KMS-11 (cell line): Measurements from ENCODE around the gene RUBCNL.

Experiments used
- H2AFZ ChIP-seq: fragments of 200-600 bp; sonication (generic); 2 replicates; pipeline ENCODE4 v1.6.1; 2016; ENCODE audit warnings: antibody characterized with exemption, mixed run types, low read depth
- H3K27ac ChIP-seq: fragments of 200-600 bp; sonication (generic); 2 replicates; pipeline ENCODE4 v1.6.1; 2016; ENCODE audit warnings: mild to moderate bottlenecking, mixed run types
- H3K27me3 ChIP-seq: fragments of 200-600 bp; sonication (generic); 2 replicates; pipeline ENCODE4 v1.6.1; 2017; ENCODE audit warnings: mild to moderate bottlenecking, low read depth, mixed run types, moderate library complexity; ENCODE audit not compliant: insufficient read depth
- H3K36me3 ChIP-seq: fragments of 200-600 bp; sonication (generic); 2 replicates; pipeline ENCODE4 v1.6.1; 2017; ENCODE audit warnings: mild to moderate bottlenecking, mixed run types; ENCODE audit not compliant: insufficient read depth
- H3K4me1 ChIP-seq: fragments of 200-600 bp; sonication (generic); 2 replicates; pipeline ENCODE4 v1.6.1; 2016; ENCODE audit warnings: mild to moderate bottlenecking, low read depth, mixed run types; ENCODE audit not compliant: poor library complexity, severe bottlenecking
- H3K4me2 ChIP-seq: fragments of 200-600 bp; sonication (generic); 2 replicates; pipeline ENCODE4 v1.7.0; 2016; ENCODE audit warnings: mild to moderate bottlenecking, mixed run types
- H3K4me3 ChIP-seq: fragments of 200-600 bp; sonication (generic); IDR thresholded peaks from 2 replicates; pipeline ENCODE4 v1.6.1; 2017; ENCODE audit warnings: low read depth, low read length, mixed read lengths; ENCODE audit not compliant: insufficient read depth
- H3K79me2 ChIP-seq: fragments of 200-600 bp; sonication (generic); 2 replicates; pipeline ENCODE4 v1.6.1; 2016; ENCODE audit warnings: low read depth, mixed run types; ENCODE audit not compliant: insufficient read depth
- H3K9ac ChIP-seq: fragments of 200-600 bp; sonication (generic); 2 replicates; pipeline ENCODE4 v1.6.1; 2016; ENCODE audit warnings: mild to moderate bottlenecking, mixed run types
- H4K20me1 ChIP-seq: fragments of 200-600 bp; sonication (generic); 2 replicates; pipeline ENCODE4 v1.6.1; 2016; ENCODE audit warnings: mild to moderate bottlenecking, mixed run types; ENCODE audit not compliant: insufficient read depth
- TF ChIP-seq, protein P1 (sequence below): fragments of 200-600 bp; sonication (generic); conservative IDR thresholded peaks from 2 replicates; pipeline ENCODE4 v1.6.1; 2017; ENCODE audit warnings: low read depth, mild to moderate bottlenecking, antibody characterized with exemption, low read length, moderate library complexity, mixed read lengths

Gene RUBCNL

DNA sequence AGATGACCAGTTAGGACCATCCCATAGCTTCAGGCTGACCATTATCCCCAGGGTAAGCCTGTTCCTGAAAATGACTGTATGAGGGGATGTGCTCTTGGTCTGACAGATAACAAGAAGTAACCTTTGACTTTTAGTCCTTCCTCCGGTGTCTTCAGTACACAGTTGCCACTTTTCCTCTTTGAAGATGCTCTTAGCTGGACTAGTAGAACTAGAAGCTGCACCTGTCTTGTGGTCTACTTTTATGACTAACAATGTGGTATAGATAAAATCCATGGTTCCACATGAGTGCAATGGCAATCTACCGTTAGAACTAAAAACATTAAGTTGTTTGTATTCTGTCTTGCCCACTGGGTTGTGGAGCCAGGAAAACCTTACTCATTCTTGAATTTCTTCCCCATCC, 5.9 kb upstream of the RUBCNL start:
- Histone ChIP-seq H3K9ac (no peak overlapping the region), H3K27me3 (no peaks in the 10 kb centered on the region), H3K4me1 (peaks cover 34% of the 10 kb centered on the region), H3K4me3 (no peak overlapping the region), H2AFZ (no peak overlapping the region), H3K36me3 (no peaks in the 10 kb centered on the region), H4K20me1 (no peaks in the 10 kb centered on the region), H3K27ac (no peak overlapping the region), H3K4me2 (no peak overlapping the region), H3K79me2 (no peaks in the 10 kb centered on the region)
- TF ChIP-seq, protein P1, sequence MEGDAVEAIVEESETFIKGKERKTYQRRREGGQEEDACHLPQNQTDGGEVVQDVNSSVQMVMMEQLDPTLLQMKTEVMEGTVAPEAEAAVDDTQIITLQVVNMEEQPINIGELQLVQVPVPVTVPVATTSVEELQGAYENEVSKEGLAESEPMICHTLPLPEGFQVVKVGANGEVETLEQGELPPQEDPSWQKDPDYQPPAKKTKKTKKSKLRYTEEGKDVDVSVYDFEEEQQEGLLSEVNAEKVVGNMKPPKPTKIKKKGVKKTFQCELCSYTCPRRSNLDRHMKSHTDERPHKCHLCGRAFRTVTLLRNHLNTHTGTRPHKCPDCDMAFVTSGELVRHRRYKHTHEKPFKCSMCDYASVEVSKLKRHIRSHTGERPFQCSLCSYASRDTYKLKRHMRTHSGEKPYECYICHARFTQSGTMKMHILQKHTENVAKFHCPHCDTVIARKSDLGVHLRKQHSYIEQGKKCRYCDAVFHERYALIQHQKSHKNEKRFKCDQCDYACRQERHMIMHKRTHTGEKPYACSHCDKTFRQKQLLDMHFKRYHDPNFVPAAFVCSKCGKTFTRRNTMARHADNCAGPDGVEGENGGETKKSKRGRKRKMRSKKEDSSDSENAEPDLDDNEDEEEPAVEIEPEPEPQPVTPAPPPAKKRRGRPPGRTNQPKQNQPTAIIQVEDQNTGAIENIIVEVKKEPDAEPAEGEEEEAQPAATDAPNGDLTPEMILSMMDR = no peak

DNA sequence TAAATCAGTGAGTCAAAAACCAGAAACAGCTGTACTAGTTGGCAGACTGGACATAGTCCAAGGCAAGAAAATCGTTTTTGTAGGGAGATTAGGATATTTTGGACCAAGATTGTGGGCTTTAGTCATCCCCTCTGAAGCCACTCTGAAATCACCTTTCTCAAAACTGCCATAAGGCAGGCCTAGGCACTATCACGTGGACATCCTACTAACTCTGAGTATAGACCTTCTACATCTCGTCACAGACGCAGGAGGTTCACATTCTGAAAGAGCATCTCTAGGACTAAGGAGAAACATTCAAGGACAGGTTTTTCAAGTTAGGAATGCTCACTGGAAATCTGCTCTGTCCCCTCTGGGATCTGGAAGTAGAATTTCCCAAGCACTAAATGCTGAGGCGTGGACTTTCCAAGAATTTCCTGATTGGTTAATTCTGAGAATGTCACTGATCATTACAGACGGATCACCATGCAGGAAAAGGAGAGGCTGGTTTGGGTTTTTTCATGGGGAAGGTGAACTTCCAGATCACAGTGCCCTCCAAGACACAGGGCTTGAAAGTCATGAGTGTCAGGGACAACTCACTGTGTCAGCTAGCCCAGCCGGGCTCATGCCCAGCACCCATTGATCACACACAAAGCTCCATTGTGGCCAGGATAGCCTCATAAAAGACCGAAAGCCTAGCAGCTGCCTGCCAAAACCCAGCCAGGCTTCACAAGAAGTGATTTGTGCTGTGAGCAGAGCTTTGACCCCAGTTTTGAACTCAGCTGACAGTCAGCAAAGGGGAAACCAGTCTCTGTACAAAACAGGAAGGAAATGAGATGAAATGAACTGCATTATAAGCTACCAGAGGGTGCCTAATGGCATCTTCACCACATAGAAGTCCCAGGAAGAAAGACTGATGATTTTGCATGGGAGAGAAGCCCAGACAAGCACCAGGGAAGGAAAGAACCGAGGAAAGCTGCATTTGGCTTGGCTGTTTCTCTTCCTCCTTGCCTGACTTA, 2.7 kb upstream of the RUBCNL start:
- H3K27ac ChIP-seq = peak overlapping the region; percentile 55
- H3K36me3 ChIP-seq = no peaks in the 10 kb centered on the region
- H4K20me1 ChIP-seq = no peaks in the 10 kb centered on the region
- H3K27me3 ChIP-seq = no peaks in the 10 kb centered on the region
- H3K4me1 ChIP-seq = peaks cover 41% of the 10 kb centered on the region
- no peak overlapping the region; the same call in 1 of the 2 replicates for H3K9ac ChIP-seq
- peak overlapping the region; percentile 61 for H3K4me2 ChIP-seq
- TF ChIP-seq, protein P1 = no peak
- no peaks in the 10 kb centered on the region for H3K79me2 ChIP-seq
- peak overlapping the region; percentile 54 for H2AFZ ChIP-seq
- no peak overlapping the region for H3K4me3 ChIP-seq

DNA sequence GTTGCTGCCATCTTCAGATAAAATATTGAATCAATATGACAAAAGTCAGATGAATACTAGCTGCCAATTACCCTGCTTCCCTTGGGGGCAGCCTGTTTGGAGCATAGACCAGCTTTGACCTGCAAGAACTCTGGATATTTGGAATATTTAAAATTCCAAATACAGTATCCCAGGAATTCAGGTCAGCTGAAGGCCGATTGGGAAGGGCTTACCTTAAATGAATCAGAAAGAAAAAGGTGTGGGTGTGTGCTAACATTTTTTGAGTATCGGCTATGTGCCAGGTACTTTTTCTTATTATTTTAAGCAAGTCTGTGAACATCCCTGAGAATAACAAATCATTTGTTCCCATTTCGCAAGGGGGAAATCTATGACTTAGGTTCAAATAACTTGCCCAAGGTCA, 1.8 kb upstream of the RUBCNL start:
- no peak overlapping the region for H3K27ac ChIP-seq
- no peaks in the 10 kb centered on the region for H3K27me3 ChIP-seq

DNA sequence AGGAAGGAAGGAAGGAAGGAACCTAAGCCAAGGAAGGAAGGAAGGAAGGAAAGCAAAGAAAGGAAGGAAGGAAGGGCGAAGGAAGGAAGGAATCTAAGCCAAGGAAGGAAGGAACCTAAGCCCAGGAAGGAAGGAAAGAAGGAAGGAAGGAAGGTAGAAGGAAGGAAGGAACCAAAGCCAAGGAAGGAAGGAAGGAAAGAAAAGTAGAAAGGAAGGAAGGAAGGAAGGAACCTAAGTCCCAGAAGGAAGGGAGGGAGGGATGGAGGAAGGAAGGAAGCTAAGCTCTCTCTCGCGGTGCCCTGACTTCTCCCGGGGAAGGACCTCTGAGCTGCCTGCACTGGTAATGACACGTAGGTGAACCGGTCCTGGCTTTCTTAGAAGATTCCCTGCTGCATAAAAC, 1.3 kb upstream of the RUBCNL start:
- Histone ChIP-seq H3K79me2 (no peaks in the 10 kb centered on the region), H3K9ac (no peak overlapping the region), H3K4me1 (peaks cover 52% of the 10 kb centered on the region), H3K36me3 (no peaks in the 10 kb centered on the region), H3K4me2 (no peak overlapping the region), H2AFZ (no peak overlapping the region), H3K27me3 (no peaks in the 10 kb centered on the region), H3K4me3 (no peak overlapping the region), H4K20me1 (no peaks in the 10 kb centered on the region), H3K27ac (no peak overlapping the region)
- TF ChIP-seq, protein P1 = no peak

More for the DNA sequence above, 1.8 kb upstream of the RUBCNL start:
- Histone ChIP-seq H4K20me1 (no peaks in the 10 kb centered on the region), H3K79me2 (no peaks in the 10 kb centered on the region), H3K4me2 (no peak overlapping the region), H3K4me1 (peaks cover 50% of the 10 kb centered on the region), H3K9ac (no peak overlapping the region), H2AFZ (no peak overlapping the region), H3K4me3 (no peak overlapping the region), H3K36me3 (no peaks in the 10 kb centered on the region)
- TF ChIP-seq, protein P1 = no peak
